A673 (cell line): ENCODE data around the gene NR0B1. TPM values are rescaled to one million over a fixed set of nuclear protein-coding genes. Genes with fewer than 3 reads are reported as not detected.

ENCODE experiments used
- Bru-seq: library from RNA; stranded (reverse); fragments of 400-500 nt; gene quantifications from one replicate; lab custom pipeline; 2021; lab: Mats Ljungman, UMichigan
- BruChase-seq, 2 experiments: library from RNA; stranded (reverse); fragments of 400-500 nt; gene quantifications; one replicate each; lab custom pipeline; 2021; lab: Mats Ljungman, UMichigan
- BruUV-seq: library from RNA; stranded (reverse); fragments of 400-500 nt; replicated peaks from 2 replicates; lab custom pipeline; 2021; lab: Mats Ljungman, UMichigan
- CTCF ChIA-PET: fragments of 300-600 bp; sonication (Branson Sonifier 250); formaldehyde crosslinking; loops from one replicate; lab custom pipeline; 2022; ENCODE audit warnings: antibody characterized with exemption; lab: Charles Lee
- POLR2A ChIA-PET: fragments of 300-600 bp; sonication (Branson Sonifier 250); formaldehyde crosslinking; loops from one replicate; lab custom pipeline; 2022; ENCODE audit warnings: antibody characterized with exemption; ENCODE audit not compliant: low non-redundant PET; lab: Charles Lee
- DNase-seq: peaks from one replicate; pipeline ENCODE4 v3.0.0-alpha.2; 2015; ENCODE audit warnings: low spot score
- H3K27ac ChIP-seq: fragments of 200-600 bp; sonication (generic); 2 replicates; pipeline ENCODE4 v1.5.1; 2016; ENCODE audit warnings: mixed run types, low read depth, mild to moderate bottlenecking, mixed read lengths, antibody characterized with exemption, low read length; ENCODE audit not compliant: poor library complexity, severe bottlenecking
- H3K27me3 ChIP-seq: fragments of 200-600 bp; sonication (generic); replicated peaks from 2 replicates; pipeline ENCODE4 v1.6.1; 2017; ENCODE audit warnings: mixed run types, low read depth, mild to moderate bottlenecking, mixed read lengths, antibody characterized with exemption, low read length; ENCODE audit not compliant: insufficient read depth, poor library complexity
- H3K36me3 ChIP-seq: fragments of 200-600 bp; sonication (generic); 2 replicates; pipeline ENCODE4 v1.6.1; 2016; ENCODE audit warnings: mixed run types, mild to moderate bottlenecking, mixed read lengths, antibody characterized with exemption, low read length; ENCODE audit not compliant: insufficient read depth, poor library complexity, severe bottlenecking
- H3K4me1 ChIP-seq: fragments of 200-600 bp; sonication (generic); 2 replicates; pipeline ENCODE4 v1.6.1; 2017; ENCODE audit warnings: mixed run types, mild to moderate bottlenecking, mixed read lengths, antibody characterized with exemption, low read length; ENCODE audit not compliant: insufficient read depth, poor library complexity, severe bottlenecking
- H3K4me3 ChIP-seq: fragments of 200-600 bp; sonication (generic); 2 replicates; pipeline ENCODE4 v1.5.1; 2016; ENCODE audit warnings: low read depth, mixed run types, mild to moderate bottlenecking, mixed read lengths, low read length; ENCODE audit not compliant: poor library complexity, severe bottlenecking
- H3K9me3 ChIP-seq: fragments of 200-600 bp; sonication (generic); 2 replicates; pipeline ENCODE4 v1.6.1; 2016; ENCODE audit warnings: mixed run types, low read depth, mild to moderate bottlenecking, mixed read lengths, antibody characterized with exemption, low read length; ENCODE audit not compliant: poor library complexity, severe bottlenecking
- CTCF ChIP-seq: fragments of 300-800, 200-600 bp; sonication (generic); conservative IDR thresholded peaks from 2 replicates; pipeline ENCODE4 v1.5.1; 2017; ENCODE audit warnings: low read depth, mild to moderate bottlenecking, antibody characterized with exemption, low read length, moderate library complexity, mixed read lengths
- EZH2 ChIP-seq: fragments of 200-600 bp; sonication (generic); IDR thresholded peaks from 2 replicates; pipeline ENCODE4 v1.6.1; 2017; ENCODE audit warnings: borderline replicate concordance, low read depth, mild to moderate bottlenecking, mixed read lengths, antibody characterized with exemption, low read length; ENCODE audit not compliant: poor library complexity, severe bottlenecking
- intact Hi-C: fragments of 100-400 bp; cut with micrococcal nuclease; formaldehyde crosslinking; loops from one replicate; pipeline ENCODE4 v1.10.0; 2022; ENCODE audit not compliant: unreplicated experiment
- long read RNA-seq: library from polyadenylated mRNA; stranded (forward); transcript quantifications from one replicate; pipeline ENCODE4 v2.0.0, GENCODE V29; 2022
- total RNA-seq: library from RNA; stranded (reverse); gene quantifications from 2 replicates; pipeline ENCODE4 v1.2.3, GENCODE V29; 2021

Gene NR0B1, protein sequence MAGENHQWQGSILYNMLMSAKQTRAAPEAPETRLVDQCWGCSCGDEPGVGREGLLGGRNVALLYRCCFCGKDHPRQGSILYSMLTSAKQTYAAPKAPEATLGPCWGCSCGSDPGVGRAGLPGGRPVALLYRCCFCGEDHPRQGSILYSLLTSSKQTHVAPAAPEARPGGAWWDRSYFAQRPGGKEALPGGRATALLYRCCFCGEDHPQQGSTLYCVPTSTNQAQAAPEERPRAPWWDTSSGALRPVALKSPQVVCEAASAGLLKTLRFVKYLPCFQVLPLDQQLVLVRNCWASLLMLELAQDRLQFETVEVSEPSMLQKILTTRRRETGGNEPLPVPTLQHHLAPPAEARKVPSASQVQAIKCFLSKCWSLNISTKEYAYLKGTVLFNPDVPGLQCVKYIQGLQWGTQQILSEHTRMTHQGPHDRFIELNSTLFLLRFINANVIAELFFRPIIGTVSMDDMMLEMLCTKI
- total RNA-seq: 54.5 and 69.6 TPM in 2 replicates
- Bru-seq, nascent RNA: percentile 98 among the genes with signal in this experiment
- BruChase-seq, experiment 1, labeled RNA remaining after a 2-hour chase: percentile 91 among the genes with signal in this experiment
- percentile 84 among the genes with signal in this experiment for BruChase-seq, experiment 2, labeled RNA remaining after a 6-hour chase
- long read RNA-seq, transcript NR0B1-202 (2 exons, 2,021 nt): major isoform, 202 of 219 reads
- long read RNA-seq, transcript NR0B1-201 (2 exons, 475 nt): minor isoform, 5 of 219 reads
- long read RNA-seq, partial matches to known transcripts: 4 of 219 reads
- long read RNA-seq, other reads (novel, unspliced or antisense): 8 of 219 reads

DNA sequence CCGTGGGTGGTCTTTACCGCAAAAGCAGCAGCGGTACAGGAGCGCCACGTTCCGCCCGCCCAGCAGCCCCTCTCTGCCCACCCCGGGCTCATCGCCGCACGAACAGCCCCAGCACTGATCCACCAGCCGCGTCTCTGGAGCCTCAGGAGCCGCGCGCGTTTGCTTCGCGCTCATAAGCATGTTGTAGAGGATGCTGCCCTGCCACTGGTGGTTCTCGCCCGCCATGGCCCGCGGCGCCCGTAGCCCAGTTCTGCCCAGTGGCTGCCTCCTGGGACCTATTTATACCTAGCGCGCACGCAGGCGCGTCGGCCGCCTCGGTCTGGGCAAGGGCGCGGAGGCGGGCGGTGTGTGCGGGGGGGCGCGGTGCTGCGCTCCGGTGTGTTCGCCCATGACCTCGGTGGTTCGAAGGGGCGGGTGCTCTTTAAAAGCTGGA is at the start of gene NR0B1:
TSS of gene NR0B1 (minus strand) at position 252 of the 433 bp plus-strand sequence. CDS start at position 225, 27 bp downstream.
- no peak for TF ChIP-seq CTCF
- DNase-seq: peak; percentile 65
- ChIA-PET POLR2A (no interaction called here), CTCF (no interaction called here)
- peak within 1 kb of the TSS; percentile 70 for H3K4me3 ChIP-seq
- H3K27ac ChIP-seq: peak within 1 kb of the TSS; percentile 82
- no TSS peak for BruUV-seq
- peaks cover 12% of the 10 kb centered on the region for H3K4me1 ChIP-seq
- no peaks in the 10 kb centered on the region for H3K27me3 ChIP-seq
- H3K36me3 ChIP-seq: peaks cover 24% of the 10 kb centered on the region
- intact Hi-C loops: loop anchor here (2.0 kb wide), 1 partner anchor 166 kb away; no protein-coding TSS in a partner anchor
- H3K9me3 ChIP-seq: no peaks in the 10 kb centered on the region

DNA sequence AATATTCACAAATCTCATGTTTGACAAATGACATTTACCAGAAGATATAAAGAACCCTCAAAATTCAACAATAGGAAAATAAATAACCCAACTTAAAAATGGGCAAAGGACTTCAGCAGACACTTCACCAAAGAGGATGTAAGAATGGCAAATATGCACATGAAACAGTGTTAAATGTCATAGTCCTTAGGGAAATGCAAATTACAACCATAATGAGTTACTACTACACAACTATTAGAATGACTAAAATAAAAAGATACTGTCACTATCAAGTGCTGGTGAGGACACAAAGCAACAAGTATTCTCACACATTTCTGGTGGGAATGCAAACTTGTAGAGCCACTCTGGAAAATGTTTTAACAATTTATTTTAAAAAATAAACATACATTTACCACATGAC is 40.8 kb upstream of the NR0B1 start:
- Histone ChIP-seq H3K4me3 (no peak overlapping the region), H3K36me3 (no peaks in the 10 kb centered on the region), H3K4me1 (no peaks in the 10 kb centered on the region), H3K27ac (no peak overlapping the region), H3K9me3 (no peaks in the 10 kb centered on the region), H3K27me3 (no peaks in the 10 kb centered on the region)
- CTCF ChIA-PET: no interaction called here
- no peak for DNase-seq
- no TSS peak for BruUV-seq
- intact Hi-C loops: no loop called here
- TF ChIP-seq EZH2: no peak
- no peak for TF ChIP-seq CTCF
- POLR2A ChIA-PET: no interaction called here

GRCh38 chrX:30343206-30343605 is 34.0 kb upstream of the NR0B1 start:
- DNase-seq: no peak
- POLR2A ChIA-PET: no interaction called here
- Histone ChIP-seq H3K36me3 (no peaks in the 10 kb centered on the region), H3K4me3 (no peak overlapping the region), H3K9me3 (no peaks in the 10 kb centered on the region), H3K27ac (no peak overlapping the region), H3K27me3 (no peaks in the 10 kb centered on the region), H3K4me1 (no peaks in the 10 kb centered on the region)
- no TSS peak for BruUV-seq
- TF ChIP-seq EZH2 (no peak), CTCF (no peak)
- CTCF ChIA-PET: no interaction called here
- intact Hi-C loops: no loop called here
